HCT116 (cell line): ENCODE results near the gene KCTD4. TPM values are rescaled to one million over a fixed set of nuclear protein-coding genes. Genes with fewer than 3 reads are reported as not detected.

Source experiments
- ATAC-seq: fragments of 200-7000 bp; cut with Tn5 transposase; 2 replicates; pipeline ENCODE4 v1.9.1; 2020; ENCODE audit warnings: mild to moderate bottlenecking, moderate library complexity
- BruUV-seq: library from RNA; stranded (reverse); fragments of 400-500 nt; replicated peaks from 2 replicates; lab custom pipeline; 2021; lab: Mats Ljungman, UMichigan
- CTCF ChIA-PET: fragments of 300-600 bp; sonication (Branson Sonifier 250); formaldehyde crosslinking; loops from one replicate; lab custom pipeline; 2021; ENCODE audit warnings: antibody characterized with exemption; lab: Charles Lee
- POLR2A ChIA-PET: fragments of 300-600, 350-600 bp; sonication (Branson Sonifier 250); formaldehyde crosslinking; loops from one replicate; lab custom pipeline; 2021; ENCODE audit warnings: antibody characterized with exemption; lab: Charles Lee
- RAD21 ChIA-PET, 2 experiments: fragments of 300-600 bp; sonication (Branson Sonifier 250); formaldehyde crosslinking; loops; one replicate each; lab custom pipeline; 2023; ENCODE audit warnings: low total read pairs in 2 of 2; ENCODE audit not compliant: uncharacterized antibody in 2 of 2, unreplicated experiment in 2 of 2, low non-redundant PET in 1 of 2; lab: Charles Lee
- DNase-seq: peaks from one replicate; pipeline ENCODE4 v3.0.0-alpha.2; 2010; ENCODE audit warnings: low read depth, low spot score
- H2AFZ ChIP-seq: fragments of 200-600 bp; shearing (Covaris generic), sonication (generic); 2 replicates; pipeline ENCODE4 v1.6.1; 2017; ENCODE audit warnings: low read depth, mixed run types, mixed read lengths, antibody characterized with exemption, low read length; ENCODE audit not compliant: poor library complexity, severe bottlenecking
- H3K27ac ChIP-seq: 2 replicates; pipeline ENCODE4 v1.5.1; 2012; ENCODE audit warnings: low read depth, low read length
- H3K27me3 ChIP-seq: fragments of 200-600 bp; sonication (generic); 2 replicates; pipeline ENCODE4 v1.6.1; 2016; ENCODE audit warnings: mixed run types, low read length, mixed read lengths; ENCODE audit not compliant: insufficient read depth
- H3K36me3 ChIP-seq, 2 experiments: fragments of 200-500 bp in 1 of 2; fragments of 200-600 bp in 1 of 2; sonication (Bioruptor generic) in 1 of 2; sonication (generic) in 1 of 2; 2 replicates each; pipeline versions ENCODE4 v1.5.1 to v1.6.1; 2014 to 2016; ENCODE audit warnings: low read length in 2 of 2, inconsistent platforms in 1 of 2, mixed read lengths in 1 of 2, mixed run types in 1 of 2; ENCODE audit not compliant: insufficient read depth in 2 of 2, control insufficient read depth in 1 of 2
- H3K4me1 ChIP-seq, 2 experiments: fragments of 200-600 bp in 1 of 2; sonication (generic) in 1 of 2; 2 replicates each; pipeline versions ENCODE4 v1.5.1 to v1.6.1; 2012 to 2017; ENCODE audit warnings: low read length in 2 of 2, inconsistent platforms in 1 of 2, mild to moderate bottlenecking in 1 of 2, mixed read lengths in 1 of 2, mixed run types in 1 of 2, moderate library complexity in 1 of 2; ENCODE audit not compliant: insufficient read depth in 2 of 2, control insufficient read depth in 1 of 2
- H3K4me2 ChIP-seq: fragments of 200-600 bp; sonication (generic); 2 replicates; pipeline ENCODE4 v1.6.1; 2017; ENCODE audit warnings: mixed run types, low read length, mixed read lengths
- H3K4me3 ChIP-seq, 2 experiments: fragments of 200-600 bp in 1 of 2; sonication (generic) in 1 of 2; replicated peaks in 1 of 2; 2 replicates each; pipeline ENCODE4 v1.5.1; 2011 to 2016; ENCODE audit warnings: low read length in 2 of 2, control low read depth in 1 of 2, low read depth in 1 of 2, mild to moderate bottlenecking in 1 of 2, mixed read lengths in 1 of 2, mixed run types in 1 of 2
- H3K79me2 ChIP-seq: fragments of 200-600 bp; sonication (generic); 2 replicates; pipeline ENCODE4 v1.6.1; 2017; ENCODE audit warnings: mild to moderate bottlenecking, mixed run types, low read length, moderate library complexity, mixed read lengths; ENCODE audit not compliant: insufficient read depth
- H3K9ac ChIP-seq: fragments of 200-600 bp; sonication (generic); 2 replicates; pipeline ENCODE4 v1.6.1; 2016; ENCODE audit warnings: low read length, mixed read lengths
- H3K9me2 ChIP-seq: fragments of 200-600 bp; sonication (generic), shearing (Covaris generic); 2 replicates; pipeline ENCODE4 v1.6.1; 2017; ENCODE audit warnings: mixed run types, mild to moderate bottlenecking, moderate library complexity; ENCODE audit not compliant: insufficient read depth
- H3K9me3 ChIP-seq, 2 experiments: fragments of 200-500 bp in 1 of 2; fragments of 200-600 bp in 1 of 2; sonication (Bioruptor generic) in 1 of 2; sonication (generic) in 1 of 2; 2 replicates each; pipeline ENCODE4 v1.6.1; 2014 to 2017; ENCODE audit warnings: low read length in 2 of 2, mixed read lengths in 2 of 2, inconsistent platforms in 1 of 2, low read depth in 1 of 2, mild to moderate bottlenecking in 1 of 2, mixed run types in 1 of 2, moderate library complexity in 1 of 2; ENCODE audit not compliant: control insufficient read depth in 1 of 2, insufficient read depth in 1 of 2
- H4K20me1 ChIP-seq: fragments of 200-600 bp; sonication (generic), shearing (Covaris generic); 2 replicates; pipeline ENCODE4 v1.6.1; 2017; ENCODE audit warnings: mixed run types, mild to moderate bottlenecking, moderate library complexity; ENCODE audit not compliant: insufficient read depth
- ATF3 ChIP-seq: IDR thresholded peaks from 2 replicates; pipeline ENCODE4 v1.6.1; 2012
- CEBPB ChIP-seq: IDR thresholded peaks from 2 replicates; pipeline ENCODE4 v1.6.1; 2012; ENCODE audit warnings: low read depth
- CTCF ChIP-seq, 3 experiments: fragments of 200-600 bp in 1 of 3; sonication (generic) in 1 of 3; IDR thresholded peaks in 2 of 3; conservative IDR thresholded peaks in 1 of 3; 2 replicates each; pipeline ENCODE4 v1.5.1; 2012 to 2017; ENCODE audit warnings: low read depth in 2 of 3, low read length in 2 of 3, antibody characterized with exemption in 1 of 3, borderline replicate concordance in 1 of 3, control low read depth in 1 of 3, mild to moderate bottlenecking in 1 of 3, mixed read lengths in 1 of 3, mixed run types in 1 of 3, moderate library complexity in 1 of 3; ENCODE audit not compliant: insufficient read depth in 1 of 3
- ELF1 ChIP-seq: IDR thresholded peaks from 2 replicates; pipeline ENCODE4 v1.6.1; 2012; ENCODE audit warnings: low read depth, borderline replicate concordance
- EZH2 ChIP-seq: fragments of 200-600 bp; sonication (generic); IDR thresholded peaks from 2 replicates; pipeline ENCODE4 v1.6.1; 2017; ENCODE audit warnings: antibody characterized with exemption, mixed run types
- FOSL1 ChIP-seq: IDR thresholded peaks from 2 replicates; pipeline ENCODE4 v1.6.1; 2012; ENCODE audit warnings: low read depth
- MAX ChIP-seq: IDR thresholded peaks from 2 replicates; pipeline ENCODE4 v1.6.1; 2012
- POLR2AphosphoS5 ChIP-seq: IDR thresholded peaks from 2 replicates; pipeline ENCODE4 v1.6.1; 2011; ENCODE audit warnings: mild to moderate bottlenecking, low read depth, low read length, moderate library complexity
- REST ChIP-seq: IDR thresholded peaks from 2 replicates; pipeline ENCODE4 v1.6.1; 2012; ENCODE audit warnings: low read depth
- SIN3A ChIP-seq: IDR thresholded peaks from 2 replicates; pipeline ENCODE4 v1.6.1; 2012; ENCODE audit warnings: low read depth
- SP1 ChIP-seq: IDR thresholded peaks from 2 replicates; pipeline ENCODE4 v1.6.1; 2012; ENCODE audit warnings: low read depth
- TCF7L2 ChIP-seq: IDR thresholded peaks from 2 replicates; pipeline ENCODE4 v1.7.0; 2011; ENCODE audit warnings: borderline replicate concordance, inconsistent platforms; ENCODE audit not compliant: insufficient read depth, insufficient read length; ENCODE audit errors: extremely low read depth
- YY1 ChIP-seq: IDR thresholded peaks from 2 replicates; pipeline ENCODE4 v1.6.1; 2011; ENCODE audit warnings: low read length, low read depth, moderate library complexity, mild to moderate bottlenecking; ENCODE audit not compliant: insufficient replicate concordance; ENCODE audit errors: extremely low read depth
- ZNF274 ChIP-seq: fragments of 200-500 bp; sonication (Bioruptor generic); IDR thresholded peaks from 2 replicates; pipeline ENCODE4 v1.6.1; 2014; ENCODE audit warnings: mild to moderate bottlenecking, low read depth, low read length, inconsistent platforms
- intact Hi-C: fragments of 100-400 bp; cut with micrococcal nuclease; formaldehyde crosslinking; loops from 2 replicates; pipeline ENCODE4 v1.10.0; 2022
- total RNA-seq: library from RNA; stranded (reverse); gene quantifications from one replicate; pipeline ENCODE4 v1.2.1, GENCODE V29; 2021; ENCODE audit not compliant: unreplicated experiment

The KCTD4 gene
- total RNA-seq, 1 experiment from 2014 or later: not detected

GRCh38 chr13:45198924-45199323 lies 1.9 kb downstream of the KCTD4 start:
- ATAC-seq (no peak), DNase-seq (no peak)
- peaks cover 0 to 24% of the 10 kb centered on the region in 2 experiments; a peak in 2 of 4 replicates for H3K4me1 ChIP-seq
- no TSS peak for BruUV-seq
- ChIA-PET CTCF (no interaction called here), RAD21 (no interaction called here), POLR2A (no interaction called here)
- H3K9me3 ChIP-seq: no peaks in the 10 kb centered on the region
- H3K9me2 ChIP-seq: no peaks in the 10 kb centered on the region
- H3K27me3 ChIP-seq: no peaks in the 10 kb centered on the region
- no peak overlapping the region for H3K27ac ChIP-seq
- peaks cover 52% of the 10 kb centered on the region for H3K79me2 ChIP-seq
- no peak overlapping the region for H3K4me2 ChIP-seq
- H4K20me1 ChIP-seq: no peaks in the 10 kb centered on the region
- no peaks in the 10 kb centered on the region for H3K36me3 ChIP-seq
- intact Hi-C loops: no loop called here
- no peak overlapping the region for H2AFZ ChIP-seq
- H3K9ac ChIP-seq: no peak overlapping the region
- TF ChIP-seq FOSL1: no peak
- no peak for TF ChIP-seq CEBPB
- TF ChIP-seq ELF1: no peak
- no peak for TF ChIP-seq YY1
- TF ChIP-seq ATF3: no peak
- TF ChIP-seq SP1: no peak
- TF ChIP-seq ZNF274: no peak
- TF ChIP-seq REST: no peak
- TF ChIP-seq TCF7L2: no peak
- TF ChIP-seq EZH2: no peak
- TF ChIP-seq MAX: no peak
- no peak for TF ChIP-seq SIN3A
- TF ChIP-seq POLR2AphosphoS5: no peak
- no peak for TF ChIP-seq CTCF (IDR thresholded peaks at IDR 0.05 in 2 of 3, conservative IDR thresholded peaks at IDR 0.05 in 1 of 3; ENCODE audit: borderline replicate concordance in 1 of 3, insufficient read depth in 1 of 3, low read depth in 2 of 3, low read length in 2 of 3)
- TF ChIP-seq, all 23 proteins: peak for 0
- H3K4me3 ChIP-seq: no peak overlapping the region
